ENCODE measurements around the gene CDC42BPG. TPM values are rescaled to one million over a fixed set of nuclear protein-coding genes. Genes with fewer than 3 reads are reported as not detected.
A peak's percentile ranks its signal among the peaks of the same experiment; 100 is the strongest.

The CDC42BPG gene
- total RNA-seq, 1 donor from 2014 or later: 13.0 TPM

DNA sequence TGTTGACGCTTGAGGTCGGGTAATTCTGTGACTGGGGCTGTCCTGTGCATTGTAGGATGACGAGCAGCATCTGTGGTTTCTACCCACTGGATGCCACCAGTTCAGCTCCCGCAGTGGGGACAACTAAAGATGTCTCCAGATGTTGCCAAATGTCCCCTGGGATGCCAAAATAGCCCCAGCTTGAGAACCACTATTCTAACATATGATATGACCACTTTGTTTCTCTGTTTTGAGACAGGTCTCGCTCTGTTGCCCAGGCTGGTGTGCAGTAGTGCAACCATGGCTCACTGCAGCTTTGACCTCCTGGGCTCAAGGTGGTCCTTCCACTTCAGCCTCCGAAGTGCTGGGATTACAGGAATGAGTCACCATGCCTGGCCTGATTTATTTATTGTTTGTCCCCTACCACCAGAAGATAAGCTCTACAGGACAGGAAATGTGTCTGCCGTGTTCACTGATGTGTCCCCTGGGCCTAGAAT, 29.7 kb downstream of the CDC42BPG start:
- H3K4me3 ChIP-seq: no peak overlapping the region
- DNase-seq (ENCODE audit: extremely low spot score in 2 of 2): no peak
- peaks cover 8% of the 10 kb centered on the region for H3K4me1 ChIP-seq
- intact Hi-C loops (cut with DNase I): no loop called here
- H3K9me3 ChIP-seq: no peaks in the 10 kb centered on the region
- H3K36me3 ChIP-seq: no peaks in the 10 kb centered on the region
- no peak overlapping the region for H3K27ac ChIP-seq
- TF ChIP-seq POLR2A (IDR thresholded peaks at IDR 0.05): no peak
- TF ChIP-seq, protein P1, sequence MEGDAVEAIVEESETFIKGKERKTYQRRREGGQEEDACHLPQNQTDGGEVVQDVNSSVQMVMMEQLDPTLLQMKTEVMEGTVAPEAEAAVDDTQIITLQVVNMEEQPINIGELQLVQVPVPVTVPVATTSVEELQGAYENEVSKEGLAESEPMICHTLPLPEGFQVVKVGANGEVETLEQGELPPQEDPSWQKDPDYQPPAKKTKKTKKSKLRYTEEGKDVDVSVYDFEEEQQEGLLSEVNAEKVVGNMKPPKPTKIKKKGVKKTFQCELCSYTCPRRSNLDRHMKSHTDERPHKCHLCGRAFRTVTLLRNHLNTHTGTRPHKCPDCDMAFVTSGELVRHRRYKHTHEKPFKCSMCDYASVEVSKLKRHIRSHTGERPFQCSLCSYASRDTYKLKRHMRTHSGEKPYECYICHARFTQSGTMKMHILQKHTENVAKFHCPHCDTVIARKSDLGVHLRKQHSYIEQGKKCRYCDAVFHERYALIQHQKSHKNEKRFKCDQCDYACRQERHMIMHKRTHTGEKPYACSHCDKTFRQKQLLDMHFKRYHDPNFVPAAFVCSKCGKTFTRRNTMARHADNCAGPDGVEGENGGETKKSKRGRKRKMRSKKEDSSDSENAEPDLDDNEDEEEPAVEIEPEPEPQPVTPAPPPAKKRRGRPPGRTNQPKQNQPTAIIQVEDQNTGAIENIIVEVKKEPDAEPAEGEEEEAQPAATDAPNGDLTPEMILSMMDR (IDR thresholded peaks at IDR 0.05): no peak
- no peak for TF ChIP-seq POLR2AphosphoS5 (IDR thresholded peaks at IDR 0.05; ENCODE audit: insufficient read depth in 1 of 2, low read depth in 1 of 2)
- H3K27me3 ChIP-seq: no peaks in the 10 kb centered on the region

DNA sequence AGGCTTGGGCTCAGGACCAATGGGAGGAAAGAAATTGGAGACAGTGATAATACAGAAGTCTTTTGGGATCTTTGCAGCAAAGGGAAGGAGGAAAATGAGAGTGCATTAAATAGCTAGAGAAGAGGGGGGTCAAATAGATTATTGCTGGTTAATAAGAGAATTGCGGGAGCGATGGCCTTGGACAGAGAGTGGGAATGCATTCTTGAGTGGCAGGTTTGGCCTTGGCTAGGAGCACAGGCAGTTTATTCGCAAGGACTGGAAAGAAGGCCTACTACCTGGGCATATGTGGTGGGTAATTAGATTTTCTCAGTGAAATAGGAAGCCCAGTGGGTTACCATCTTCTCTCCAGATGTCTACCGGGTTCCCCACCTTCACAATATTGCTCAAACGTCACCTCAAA, 30.6 kb downstream of the CDC42BPG start:
- peaks cover 16% of the 10 kb centered on the region for H3K4me1 ChIP-seq

DNA sequence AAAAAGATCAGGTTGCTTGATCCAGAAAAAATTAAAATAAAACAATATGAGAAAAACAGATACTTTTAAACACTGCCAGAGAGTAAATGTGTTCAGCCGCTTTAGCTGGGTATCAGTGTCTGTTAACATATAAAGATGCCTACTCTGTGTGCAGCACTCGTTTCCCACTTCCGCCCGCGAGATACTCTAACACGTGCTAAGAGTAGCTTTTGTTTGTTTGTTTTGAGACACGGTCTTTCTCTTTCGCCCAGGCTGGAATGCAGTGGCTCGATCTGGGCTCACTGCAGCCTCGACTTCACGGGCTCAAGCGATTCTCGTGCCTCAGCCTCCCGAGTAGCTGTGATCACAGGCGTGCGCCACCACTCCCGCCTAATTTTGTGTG, 33.6 kb downstream of the CDC42BPG start:
- no peak for DNase-seq (ENCODE audit: extremely low spot score in 2 of 2)
- intact Hi-C loops (cut with DNase I): no loop called here
- H3K27me3 ChIP-seq: no peaks in the 10 kb centered on the region
- peak overlapping the region; percentile 71 for H3K27ac ChIP-seq
- H3K4me1 ChIP-seq: peaks cover 22% of the 10 kb centered on the region
- H3K36me3 ChIP-seq: no peaks in the 10 kb centered on the region
- H3K9me3 ChIP-seq: no peaks in the 10 kb centered on the region
- TF ChIP-seq POLR2A (IDR thresholded peaks at IDR 0.05) (no peak), POLR2AphosphoS5 (IDR thresholded peaks at IDR 0.05; ENCODE audit: insufficient read depth in 1 of 2, low read depth in 1 of 2) (no peak)
- TF ChIP-seq, protein P1 (IDR thresholded peaks at IDR 0.05): no peak
- H3K4me3 ChIP-seq: peak overlapping the region; percentile 77 to 91

More for the DNA sequence above, 30.6 kb downstream of the CDC42BPG start:
- H3K4me3 ChIP-seq: no peak overlapping the region
- no peak overlapping the region for H3K27ac ChIP-seq
- no peaks in the 10 kb centered on the region for H3K9me3 ChIP-seq
- H3K36me3 ChIP-seq: no peaks in the 10 kb centered on the region
- intact Hi-C loops (cut with DNase I): no loop called here
- no peak for DNase-seq (ENCODE audit: extremely low spot score in 2 of 2)
- TF ChIP-seq, protein P1 (IDR thresholded peaks at IDR 0.05): no peak
- no peak for TF ChIP-seq POLR2A (IDR thresholded peaks at IDR 0.05)
- no peak for TF ChIP-seq POLR2AphosphoS5 (IDR thresholded peaks at IDR 0.05; ENCODE audit: insufficient read depth in 1 of 2, low read depth in 1 of 2)
- no peaks in the 10 kb centered on the region for H3K27me3 ChIP-seq

GRCh38 chr11:64810271-64810890, 34.1 kb downstream of the CDC42BPG start, which contains the start of gene MEN1:
TSS of gene MEN1 (minus strand) at chr11:64810551. CDS start at chr11:64810109, 442 bp downstream.
- TF ChIP-seq, protein P1 (IDR thresholded peaks at IDR 0.05): no peak
- TF ChIP-seq POLR2A (IDR thresholded peaks at IDR 0.05) (peak in 1 of 2 donors; percentile 64), POLR2AphosphoS5 (IDR thresholded peaks at IDR 0.05; ENCODE audit: insufficient read depth in 1 of 2, low read depth in 1 of 2) (peak; percentile 92 to 98)
- Histone ChIP-seq H3K4me3 (peak within 1 kb of the TSS; percentile 77 to 91), H3K27ac (peak within 1 kb of the TSS; percentile 71), H3K36me3 (no peaks in the 10 kb centered on the region), H3K9me3 (no peaks in the 10 kb centered on the region), H3K27me3 (no peaks in the 10 kb centered on the region), H3K4me1 (peaks cover 22% of the 10 kb centered on the region)
- peak in 1 of 2 donors; percentile 95 for DNase-seq (ENCODE audit: extremely low spot score in 2 of 2)
- intact Hi-C loops (cut with DNase I): no loop called here

GRCh38 chr11:64809781-64810241, 34.6 kb downstream of the CDC42BPG start:
- Histone ChIP-seq H3K9me3 (no peaks in the 10 kb centered on the region), H3K27me3 (no peaks in the 10 kb centered on the region)

More at GRCh38 chr11:64809781-64810241, 34.6 kb downstream of the CDC42BPG start:
- Histone ChIP-seq H3K4me1 (peaks cover 22% of the 10 kb centered on the region), H3K36me3 (no peaks in the 10 kb centered on the region), H3K4me3 (peak overlapping the region; percentile 77 to 91), H3K27ac (peak overlapping the region; percentile 71)
- DNase-seq (ENCODE audit: extremely low spot score in 2 of 2): no peak
- intact Hi-C loops (cut with DNase I): no loop called here
- TF ChIP-seq POLR2AphosphoS5 (IDR thresholded peaks at IDR 0.05; ENCODE audit: insufficient read depth in 1 of 2, low read depth in 1 of 2) (no peak), POLR2A (IDR thresholded peaks at IDR 0.05) (no peak)
- TF ChIP-seq, protein P1 (IDR thresholded peaks at IDR 0.05): no peak
